Measurements from ENCODE around the gene DOK3.

Gene DOK3

GRCh38 chr5:177526791-177527190, 17.2 kb upstream of the DOK3 start:
- TF ChIP-seq PPARA (CRISPR knock-in tag; IDR thresholded peaks at IDR 0.05; ENCODE audit: borderline replicate concordance) (no peak), ZFP3 (CRISPR knock-in tag; IDR thresholded peaks at IDR 0.05) (no peak), TOX (CRISPR knock-in tag; IDR thresholded peaks at IDR 0.05; ENCODE audit: borderline replicate concordance) (no peak), ISL1 (CRISPR knock-in tag; IDR thresholded peaks at IDR 0.05) (no peak), TSHZ2 (CRISPR knock-in tag; IDR thresholded peaks at IDR 0.05) (no peak), GLIS3 (CRISPR knock-in tag; IDR thresholded peaks at IDR 0.05) (no peak), SNAI2 (CRISPR knock-in tag; IDR thresholded peaks at IDR 0.05) (no peak), ARNTL (CRISPR knock-in tag; IDR thresholded peaks at IDR 0.05; ENCODE audit: borderline replicate concordance, low read depth) (no peak), RARB (CRISPR knock-in tag; IDR thresholded peaks at IDR 0.05) (no peak), ZNF70 (CRISPR knock-in tag; IDR thresholded peaks at IDR 0.05) (no peak)
- no peak for ATAC-seq

- no peak for TF ChIP-seq BACH2 (CRISPR knock-in tag; IDR thresholded peaks at IDR 0.05; ENCODE audit: borderline replicate concordance)
- ATAC-seq = no peak
Measured at GRCh38 chr5:177526191-177526590, 16.6 kb upstream of the DOK3 start.

GRCh38 chr5:177524941-177525655, 15.5 kb upstream of the DOK3 start:
- ATAC-seq = no peak
- TF ChIP-seq CSDC2 (CRISPR knock-in tag; IDR thresholded peaks at IDR 0.05) (no peak), TSHZ2 (CRISPR knock-in tag; IDR thresholded peaks at IDR 0.05) (no peak), ZC3H10 (CRISPR knock-in tag; IDR thresholded peaks at IDR 0.05) (no peak), ARNTL (CRISPR knock-in tag; IDR thresholded peaks at IDR 0.05; ENCODE audit: borderline replicate concordance, low read depth) (no peak), POU6F1 (CRISPR knock-in tag; IDR thresholded peaks at IDR 0.05; ENCODE audit: borderline replicate concordance, low read depth) (no peak), TOX (CRISPR knock-in tag; IDR thresholded peaks at IDR 0.05; ENCODE audit: borderline replicate concordance) (no peak), SNAI2 (CRISPR knock-in tag; IDR thresholded peaks at IDR 0.05) (no peak), ZNF565 (CRISPR knock-in tag; conservative IDR thresholded peaks at IDR 0.05; ENCODE audit: low read depth) (no peak), PATZ1 (CRISPR knock-in tag; IDR thresholded peaks at IDR 0.05; ENCODE audit: borderline replicate concordance) (no peak), ZNF8 (CRISPR knock-in tag; IDR thresholded peaks at IDR 0.05) (no peak), PPARA (CRISPR knock-in tag; IDR thresholded peaks at IDR 0.05; ENCODE audit: borderline replicate concordance) (no peak), ISL1 (CRISPR knock-in tag; IDR thresholded peaks at IDR 0.05) (no peak), OSR1 (CRISPR knock-in tag; IDR thresholded peaks at IDR 0.05) (no peak), GLIS3 (CRISPR knock-in tag; IDR thresholded peaks at IDR 0.05) (no peak), ZFP30 (CRISPR knock-in tag; IDR thresholded peaks at IDR 0.05) (no peak), ZNF70 (CRISPR knock-in tag; IDR thresholded peaks at IDR 0.05) (no peak), ESRRG (CRISPR knock-in tag; IDR thresholded peaks at IDR 0.05) (no peak)
- TF ChIP-seq, protein P1, sequence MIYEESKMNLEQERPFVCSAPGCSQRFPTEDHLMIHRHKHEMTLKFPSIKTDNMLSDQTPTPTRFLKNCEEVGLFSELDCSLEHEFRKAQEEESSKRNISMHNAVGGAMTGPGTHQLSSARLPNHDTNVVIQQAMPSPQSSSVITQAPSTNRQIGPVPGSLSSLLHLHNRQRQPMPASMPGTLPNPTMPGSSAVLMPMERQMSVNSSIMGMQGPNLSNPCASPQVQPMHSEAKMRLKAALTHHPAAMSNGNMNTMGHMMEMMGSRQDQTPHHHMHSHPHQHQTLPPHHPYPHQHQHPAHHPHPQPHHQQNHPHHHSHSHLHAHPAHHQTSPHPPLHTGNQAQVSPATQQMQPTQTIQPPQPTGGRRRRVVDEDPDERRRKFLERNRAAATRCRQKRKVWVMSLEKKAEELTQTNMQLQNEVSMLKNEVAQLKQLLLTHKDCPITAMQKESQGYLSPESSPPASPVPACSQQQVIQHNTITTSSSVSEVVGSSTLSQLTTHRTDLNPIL (CRISPR knock-in tag; IDR thresholded peaks at IDR 0.05; ENCODE audit: low read depth) = no peak

Measured in SK-N-SH treated with all-trans-retinoic acid at 6 μM for 48 hours (cell line).